GM23338 (cell line): ENCODE results near the gene MYO9A. TPM values are rescaled to one million over a fixed set of nuclear protein-coding genes. Genes with fewer than 3 reads are reported as not detected.

Experiments used
- ATAC-seq: fragments of 200-7000 bp; cut with Tn5 transposase; 3 replicates; pipeline ENCODE4 v1.9.1; 2020
- DNase-seq: peaks from one replicate; pipeline ENCODE4 v3.0.0-alpha.2; 2015; ENCODE audit warnings: low spot score
- H2AFZ ChIP-seq: fragments of 200-600 bp; sonication (generic); 2 replicates; pipeline ENCODE4 v1.8.0; 2016; ENCODE audit warnings: antibody characterized with exemption, mild to moderate bottlenecking, moderate library complexity
- H3F3A ChIP-seq: fragments of 200-600 bp; sonication (generic); replicated peaks from 2 replicates; pipeline ENCODE4 v1.8.0; 2017; ENCODE audit warnings: antibody characterized with exemption, mixed run types, low read depth
- H3K27ac ChIP-seq: fragments of 200-600 bp; sonication (generic); 2 replicates; pipeline ENCODE4 v1.6.1; 2016; ENCODE audit warnings: low read depth
- H3K27me3 ChIP-seq: fragments of 200-600 bp; sonication (generic); 2 replicates; pipeline ENCODE4 v1.8.0; 2016; ENCODE audit warnings: mild to moderate bottlenecking, mixed run types, moderate library complexity; ENCODE audit not compliant: insufficient read depth
- H3K36me3 ChIP-seq: fragments of 200-600 bp; sonication (generic); 2 replicates; pipeline ENCODE4 v1.8.0; 2016; ENCODE audit warnings: mild to moderate bottlenecking; ENCODE audit not compliant: insufficient read depth
- H3K4me1 ChIP-seq: fragments of 200-600 bp; sonication (generic); 2 replicates; pipeline ENCODE4 v1.8.0; 2016; ENCODE audit warnings: mild to moderate bottlenecking, moderate library complexity; ENCODE audit not compliant: insufficient read depth
- H3K4me2 ChIP-seq: fragments of 200-600 bp; sonication (generic); 2 replicates; pipeline ENCODE4 v1.7.1; 2017; ENCODE audit warnings: mixed run types
- H3K4me3 ChIP-seq: fragments of 200-600 bp; sonication (generic); 2 replicates; pipeline ENCODE4 v1.6.1; 2016; ENCODE audit warnings: mixed run types
- H3K79me2 ChIP-seq: fragments of 200-600 bp; sonication (generic); replicated peaks from 2 replicates; pipeline ENCODE4 v1.8.0; 2017; ENCODE audit warnings: mild to moderate bottlenecking; ENCODE audit not compliant: insufficient read depth
- H3K9me2 ChIP-seq: fragments of 200-600 bp; sonication (generic); 2 replicates; pipeline ENCODE4 v1.8.0; 2017; ENCODE audit not compliant: insufficient read depth
- H4K20me1 ChIP-seq: fragments of 200-600 bp; sonication (generic); replicated peaks from 2 replicates; pipeline ENCODE4 v1.8.0; 2017; ENCODE audit warnings: mild to moderate bottlenecking; ENCODE audit not compliant: insufficient read depth
- H3K27ac Mint-ChIP-seq: 2 replicates; pipeline ENCODE4 v1.8.0; 2020; ENCODE audit warnings: inconsistent platforms, mild to moderate bottlenecking, moderate library complexity, mixed read lengths
- H3K27me3 Mint-ChIP-seq: 3 replicates; pipeline ENCODE4 v1.8.0; 2022; ENCODE audit warnings: low read depth, mild to moderate bottlenecking, moderate library complexity, mixed read lengths, inconsistent platforms; ENCODE audit not compliant: insufficient read depth, poor library complexity
- H3K36me3 Mint-ChIP-seq: 3 replicates; pipeline ENCODE4 v1.8.0; 2021; ENCODE audit warnings: low read depth, mild to moderate bottlenecking, inconsistent platforms, moderate library complexity, mixed read lengths
- H3K4me1 Mint-ChIP-seq: 3 replicates; pipeline ENCODE4 v1.8.0; 2020; ENCODE audit warnings: mild to moderate bottlenecking, inconsistent platforms, mixed read lengths
- H3K4me3 Mint-ChIP-seq: 3 replicates; pipeline ENCODE4 v1.8.0; 2021; ENCODE audit warnings: moderate library complexity, mild to moderate bottlenecking, inconsistent platforms, mixed read lengths
- H3K9me3 Mint-ChIP-seq: 3 replicates; pipeline ENCODE4 v1.8.0; 2020; ENCODE audit warnings: moderate library complexity, mild to moderate bottlenecking, inconsistent platforms, mixed read lengths
- CREB1 ChIP-seq: fragments of 250-450 bp; sonication (Bioruptor Pico); IDR thresholded peaks from 2 replicates; pipeline ENCODE4 v1.5.0; 2020; ENCODE audit warnings: low read depth, mild to moderate bottlenecking, moderate library complexity
- EZH2 ChIP-seq: fragments of 200-600 bp; sonication (generic); IDR thresholded peaks from one replicate; pipeline ENCODE4 v1.8.0; 2017; ENCODE audit warnings: antibody characterized with exemption, mild to moderate bottlenecking, low read depth; ENCODE audit not compliant: unreplicated experiment
- EZH2phosphoT487 ChIP-seq: fragments of 200-600 bp; sonication (generic); IDR thresholded peaks from one replicate; pipeline ENCODE4 v1.8.1; 2018; ENCODE audit warnings: antibody characterized with exemption; ENCODE audit not compliant: unreplicated experiment
- JUNB ChIP-seq: IDR thresholded peaks from one replicate; pipeline ENCODE4 v1.6.1; 2016; ENCODE audit warnings: antibody characterized with exemption; ENCODE audit not compliant: unreplicated experiment
- NANOG ChIP-seq: IDR thresholded peaks from 2 replicates; pipeline ENCODE4 v1.6.1; 2016; ENCODE audit warnings: antibody characterized with exemption, borderline replicate concordance
- POLR2AphosphoS5 ChIP-seq: IDR thresholded peaks from 2 replicates; pipeline ENCODE4 v1.6.1; 2016; ENCODE audit warnings: antibody characterized with exemption, low read depth
- REST ChIP-seq: IDR thresholded peaks from one replicate; pipeline ENCODE4 v1.6.1; 2018; ENCODE audit warnings: antibody characterized with exemption; ENCODE audit not compliant: unreplicated experiment
- STAT1 ChIP-seq: IDR thresholded peaks from one replicate; pipeline ENCODE4 v1.6.1; 2016; ENCODE audit warnings: antibody characterized with exemption; ENCODE audit not compliant: unreplicated experiment
- ZNF114 ChIP-seq: fragments of 250-450 bp; sonication (Bioruptor Pico); IDR thresholded peaks from 2 replicates; pipeline ENCODE4 v1.5.0; 2020; ENCODE audit warnings: mild to moderate bottlenecking, moderate library complexity
- ZNF331 ChIP-seq: fragments of 250-450 bp; sonication (Bioruptor Pico); IDR thresholded peaks from 2 replicates; pipeline ENCODE4 v1.5.0; 2020; ENCODE audit warnings: low read depth, mild to moderate bottlenecking, moderate library complexity
- polyA plus RNA-seq: library from polyadenylated mRNA; unstranded; fragments of >200 nt; fragmentation: Nextera tagmentation; extraction: Ambion mirVana; gene quantifications from 2 replicates; pipeline ENCODE4 v1.2.1, GENCODE V29; 2016
- total RNA-seq: library from RNA; depleted of rRNA; stranded (reverse); fragments of >200 nt; shearing (Covaris generic); gene quantifications from 2 replicates; pipeline ENCODE4 v1.2.3, GENCODE V29; 2014
- TF ChIP-seq, protein P1 (sequence below): IDR thresholded peaks from 2 replicates; pipeline ENCODE4 v1.6.1; 2016; ENCODE audit warnings: antibody characterized with exemption
- TF ChIP-seq, protein P2 (sequence below): fragments of 250-450 bp; sonication (Bioruptor Pico); IDR thresholded peaks from 2 replicates; pipeline ENCODE4 v1.5.0; 2020; ENCODE audit warnings: mild to moderate bottlenecking, moderate library complexity

Gene MYO9A
- total and polyA plus RNA-seq, 2 experiments from 2014 or later, result 11.6 to 32.8 TPM

GRCh38 chr15:71885390-71885789 is 232.6 kb downstream of the MYO9A start:
- Histone ChIP-seq H3K4me1 (peaks cover 28% of the 10 kb centered on the region), H3K4me3 (no peak overlapping the region), H3K9me2 (no peaks in the 10 kb centered on the region), H3K27ac (no peak overlapping the region), H2AFZ (no peak overlapping the region), H3K79me2 (no peaks in the 10 kb centered on the region), H3K36me3 (no peaks in the 10 kb centered on the region), H3K4me2 (no peak overlapping the region), H4K20me1 (no peaks in the 10 kb centered on the region), H3F3A (no peaks in the 10 kb centered on the region), H3K27me3 (no peaks in the 10 kb centered on the region)
- Mint-ChIP-seq H3K4me1 (peaks cover 26% of the 10 kb centered on the region), H3K27ac (peak overlapping the region; percentile 56), H3K9me3 (no peaks in the 10 kb centered on the region; the same call in 2 of the 3 replicates), H3K27me3 (no peaks in the 10 kb centered on the region), H3K4me3 (no peak overlapping the region), H3K36me3 (no peaks in the 10 kb centered on the region)
- DNase-seq (peak; percentile 12), ATAC-seq (no peak; the same call in 2 of the 3 replicates)
- TF ChIP-seq JUNB (no peak), CREB1 (CRISPR knock-in tag) (no peak), REST (no peak), ZNF331 (no peak), POLR2AphosphoS5 (no peak), ZNF114 (CRISPR knock-in tag) (no peak), EZH2phosphoT487 (no peak), NANOG (no peak), STAT1 (no peak), EZH2 (no peak)
- TF ChIP-seq, protein P1, sequence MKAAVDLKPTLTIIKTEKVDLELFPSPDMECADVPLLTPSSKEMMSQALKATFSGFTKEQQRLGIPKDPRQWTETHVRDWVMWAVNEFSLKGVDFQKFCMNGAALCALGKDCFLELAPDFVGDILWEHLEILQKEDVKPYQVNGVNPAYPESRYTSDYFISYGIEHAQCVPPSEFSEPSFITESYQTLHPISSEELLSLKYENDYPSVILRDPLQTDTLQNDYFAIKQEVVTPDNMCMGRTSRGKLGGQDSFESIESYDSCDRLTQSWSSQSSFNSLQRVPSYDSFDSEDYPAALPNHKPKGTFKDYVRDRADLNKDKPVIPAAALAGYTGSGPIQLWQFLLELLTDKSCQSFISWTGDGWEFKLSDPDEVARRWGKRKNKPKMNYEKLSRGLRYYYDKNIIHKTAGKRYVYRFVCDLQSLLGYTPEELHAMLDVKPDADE, result no peak
- TF ChIP-seq, protein P2, sequence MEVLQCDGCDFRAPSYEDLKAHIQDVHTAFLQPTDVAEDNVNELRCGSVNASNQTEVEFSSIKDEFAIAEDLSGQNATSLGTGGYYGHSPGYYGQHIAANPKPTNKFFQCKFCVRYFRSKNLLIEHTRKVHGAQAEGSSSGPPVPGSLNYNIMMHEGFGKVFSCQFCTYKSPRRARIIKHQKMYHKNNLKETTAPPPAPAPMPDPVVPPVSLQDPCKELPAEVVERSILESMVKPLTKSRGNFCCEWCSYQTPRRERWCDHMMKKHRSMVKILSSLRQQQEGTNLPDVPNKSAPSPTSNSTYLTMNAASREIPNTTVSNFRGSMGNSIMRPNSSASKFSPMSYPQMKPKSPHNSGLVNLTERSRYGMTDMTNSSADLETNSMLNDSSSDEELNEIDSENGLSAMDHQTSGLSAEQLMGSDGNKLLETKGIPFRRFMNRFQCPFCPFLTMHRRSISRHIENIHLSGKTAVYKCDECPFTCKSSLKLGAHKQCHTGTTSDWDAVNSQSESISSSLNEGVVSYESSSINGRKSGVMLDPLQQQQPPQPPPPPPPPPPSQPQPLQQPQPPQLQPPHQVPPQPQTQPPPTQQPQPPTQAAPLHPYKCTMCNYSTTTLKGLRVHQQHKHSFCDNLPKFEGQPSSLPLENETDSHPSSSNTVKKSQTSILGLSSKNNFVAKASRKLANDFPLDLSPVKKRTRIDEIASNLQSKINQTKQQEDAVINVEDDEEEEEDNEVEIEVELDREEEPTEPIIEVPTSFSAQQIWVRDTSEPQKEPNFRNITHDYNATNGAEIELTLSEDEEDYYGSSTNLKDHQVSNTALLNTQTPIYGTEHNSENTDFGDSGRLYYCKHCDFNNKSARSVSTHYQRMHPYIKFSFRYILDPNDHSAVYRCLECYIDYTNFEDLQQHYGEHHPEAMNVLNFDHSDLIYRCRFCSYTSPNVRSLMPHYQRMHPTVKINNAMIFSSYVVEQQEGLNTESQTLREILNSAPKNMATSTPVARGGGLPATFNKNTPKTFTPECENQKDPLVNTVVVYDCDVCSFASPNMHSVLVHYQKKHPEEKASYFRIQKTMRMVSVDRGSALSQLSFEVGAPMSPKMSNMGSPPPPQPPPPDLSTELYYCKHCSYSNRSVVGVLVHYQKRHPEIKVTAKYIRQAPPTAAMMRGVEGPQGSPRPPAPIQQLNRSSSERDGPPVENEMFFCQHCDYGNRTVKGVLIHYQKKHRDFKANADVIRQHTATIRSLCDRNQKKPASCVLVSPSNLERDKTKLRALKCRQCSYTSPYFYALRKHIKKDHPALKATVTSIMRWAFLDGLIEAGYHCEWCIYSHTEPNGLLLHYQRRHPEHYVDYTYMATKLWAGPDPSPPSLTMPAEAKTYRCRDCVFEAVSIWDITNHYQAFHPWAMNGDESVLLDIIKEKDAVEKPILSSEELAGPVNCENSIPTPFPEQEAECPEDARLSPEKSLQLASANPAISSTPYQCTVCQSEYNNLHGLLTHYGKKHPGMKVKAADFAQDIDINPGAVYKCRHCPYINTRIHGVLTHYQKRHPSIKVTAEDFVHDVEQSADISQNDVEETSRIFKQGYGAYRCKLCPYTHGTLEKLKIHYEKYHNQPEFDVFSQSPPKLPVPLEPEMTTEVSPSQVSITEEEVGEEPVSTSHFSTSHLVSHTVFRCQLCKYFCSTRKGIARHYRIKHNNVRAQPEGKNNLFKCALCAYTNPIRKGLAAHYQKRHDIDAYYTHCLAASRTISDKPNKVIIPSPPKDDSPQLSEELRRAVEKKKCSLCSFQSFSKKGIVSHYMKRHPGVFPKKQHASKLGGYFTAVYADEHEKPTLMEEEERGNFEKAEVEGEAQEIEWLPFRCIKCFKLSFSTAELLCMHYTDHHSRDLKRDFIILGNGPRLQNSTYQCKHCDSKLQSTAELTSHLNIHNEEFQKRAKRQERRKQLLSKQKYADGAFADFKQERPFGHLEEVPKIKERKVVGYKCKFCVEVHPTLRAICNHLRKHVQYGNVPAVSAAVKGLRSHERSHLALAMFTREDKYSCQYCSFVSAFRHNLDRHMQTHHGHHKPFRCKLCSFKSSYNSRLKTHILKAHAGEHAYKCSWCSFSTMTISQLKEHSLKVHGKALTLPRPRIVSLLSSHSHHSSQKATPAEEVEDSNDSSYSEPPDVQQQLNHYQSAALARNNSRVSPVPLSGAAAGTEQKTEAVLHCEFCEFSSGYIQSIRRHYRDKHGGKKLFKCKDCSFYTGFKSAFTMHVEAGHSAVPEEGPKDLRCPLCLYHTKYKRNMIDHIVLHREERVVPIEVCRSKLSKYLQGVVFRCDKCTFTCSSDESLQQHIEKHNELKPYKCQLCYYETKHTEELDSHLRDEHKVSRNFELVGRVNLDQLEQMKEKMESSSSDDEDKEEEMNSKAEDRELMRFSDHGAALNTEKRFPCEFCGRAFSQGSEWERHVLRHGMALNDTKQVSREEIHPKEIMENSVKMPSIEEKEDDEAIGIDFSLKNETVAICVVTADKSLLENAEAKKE (CRISPR knock-in tag), result no peak
